Measurements from ENCODE around the gene TCEA3. TPM values are rescaled to one million over a fixed set of nuclear protein-coding genes. Genes with fewer than 3 reads are reported as not detected.
A peak's percentile ranks its signal among the peaks of the same experiment; 100 is the strongest.

The TCEA3 gene
- total RNA-seq, 1 experiment from 2014 or later: not detected

DNA sequence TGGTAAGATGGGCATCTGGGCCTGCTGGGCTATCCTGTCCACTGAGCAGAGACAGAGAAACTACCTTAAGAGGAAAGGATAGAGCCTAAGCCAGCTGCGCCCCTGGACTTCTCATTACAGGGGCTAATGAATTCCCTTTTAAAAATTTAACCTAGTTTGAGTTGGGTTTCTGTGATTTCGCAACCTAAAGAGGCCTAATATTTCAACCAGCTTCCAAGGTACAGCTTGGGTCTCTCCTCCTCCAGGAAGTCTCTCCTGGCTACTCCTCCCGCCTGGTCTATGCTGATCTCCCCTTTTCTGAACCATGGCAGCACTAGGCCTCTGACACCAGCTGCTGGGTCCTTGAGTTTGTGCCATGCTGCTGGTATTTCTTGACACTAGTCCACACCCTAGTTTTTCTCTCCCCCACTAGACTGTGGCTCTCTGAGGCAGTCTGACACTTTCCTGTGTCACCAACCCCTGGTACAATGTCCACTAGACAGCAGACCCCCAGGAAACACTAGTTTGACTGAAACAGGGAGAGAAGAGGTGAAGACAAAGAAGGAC lies 29.0 kb upstream of the TCEA3 start:
- no peak overlapping the region for H3K27ac ChIP-seq

DNA sequence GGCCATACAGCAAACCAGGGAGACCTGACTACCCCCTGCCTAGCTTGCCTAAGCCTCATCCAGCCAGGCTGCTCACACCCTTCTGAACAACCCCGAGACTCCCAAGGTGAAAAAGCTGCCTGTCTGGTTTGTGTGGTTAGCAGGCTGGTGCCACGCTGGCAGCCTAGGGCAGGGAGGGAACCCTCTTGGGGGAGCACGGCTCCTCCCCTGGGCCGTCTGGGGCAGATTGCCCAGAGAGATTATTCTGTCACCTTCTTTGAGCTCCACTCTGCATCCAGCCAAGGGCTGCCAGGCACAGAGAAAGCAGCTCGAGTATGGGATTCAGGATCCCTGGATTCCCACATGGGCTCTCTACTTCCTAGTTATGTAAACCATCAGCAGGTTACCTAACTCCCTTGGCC lies 27.5 kb upstream of the TCEA3 start:
- H3K4me3 ChIP-seq: no peak overlapping the region
- DNase-seq: no peak
- H3K27me3 ChIP-seq: no peaks in the 10 kb centered on the region
- H3K9me3 ChIP-seq (replicated peaks): no peaks in the 10 kb centered on the region
- H3K27ac ChIP-seq: no peak overlapping the region
- peaks cover 3% of the 10 kb centered on the region for H3K36me3 ChIP-seq
- H3K4me1 ChIP-seq: no peaks in the 10 kb centered on the region; the same call in 1 of the 2 replicates

More for the DNA sequence above, 29.0 kb upstream of the TCEA3 start:
- no peak for DNase-seq
- Histone ChIP-seq H3K27me3 (no peaks in the 10 kb centered on the region), H3K9me3 (replicated peaks) (no peaks in the 10 kb centered on the region), H3K36me3 (peaks cover 3% of the 10 kb centered on the region), H3K4me3 (no peak overlapping the region), H3K4me1 (no peaks in the 10 kb centered on the region)

DNA sequence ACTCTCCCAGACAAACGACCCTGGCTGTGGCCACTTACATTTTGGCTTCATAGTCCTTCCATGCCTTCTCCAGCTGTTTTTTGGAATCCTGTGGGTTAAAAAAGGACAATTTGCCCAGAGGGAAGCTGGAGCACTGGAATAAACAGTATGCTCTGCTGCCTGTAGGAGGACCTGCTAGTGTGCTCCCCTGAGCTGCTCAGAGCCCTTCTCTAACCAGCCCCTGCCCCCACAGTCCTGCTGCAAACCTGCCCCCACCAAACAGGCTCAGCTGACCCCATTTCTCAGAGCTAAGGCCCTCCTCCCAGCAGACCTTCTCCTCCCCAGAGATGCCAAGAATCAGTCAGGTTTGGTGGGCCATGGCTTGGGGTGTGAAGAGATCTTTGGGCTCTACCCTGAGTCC lies 26.9 kb upstream of the TCEA3 start:
- Histone ChIP-seq H3K9me3 (replicated peaks) (no peaks in the 10 kb centered on the region), H3K4me3 (no peak overlapping the region), H3K27me3 (no peaks in the 10 kb centered on the region), H3K36me3 (peaks cover 3% of the 10 kb centered on the region), H3K27ac (no peak overlapping the region), H3K4me1 (no peaks in the 10 kb centered on the region; the same call in 1 of the 2 replicates)
- no peak for DNase-seq

DNA sequence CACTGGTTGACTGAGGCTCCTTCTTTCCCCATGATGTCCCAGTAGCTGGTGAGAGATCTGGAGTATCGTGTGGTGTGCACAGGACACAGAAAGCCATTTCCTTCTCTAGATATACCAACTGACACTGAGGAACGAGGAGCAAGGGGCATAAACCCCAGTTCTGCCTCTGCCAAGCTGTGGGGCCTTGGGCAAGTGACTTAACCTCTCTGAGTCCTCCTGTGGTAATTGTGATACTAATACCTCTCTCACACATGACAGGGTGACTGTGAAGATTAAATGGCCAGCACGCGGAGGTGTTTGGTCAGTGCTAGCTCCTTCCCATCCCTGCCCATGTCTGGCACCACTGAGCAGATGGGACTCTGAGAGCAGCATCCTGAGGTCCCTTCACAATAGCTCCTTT lies 26.3 kb upstream of the TCEA3 start:
- no peaks in the 10 kb centered on the region; the same call in 1 of the 2 replicates for H3K4me1 ChIP-seq
- H3K9me3 ChIP-seq (replicated peaks): no peaks in the 10 kb centered on the region
- no peak for DNase-seq
- H3K27ac ChIP-seq: no peak overlapping the region
- H3K4me3 ChIP-seq: no peak overlapping the region
- no peaks in the 10 kb centered on the region for H3K27me3 ChIP-seq
- H3K36me3 ChIP-seq: peaks cover 3% of the 10 kb centered on the region

DNA sequence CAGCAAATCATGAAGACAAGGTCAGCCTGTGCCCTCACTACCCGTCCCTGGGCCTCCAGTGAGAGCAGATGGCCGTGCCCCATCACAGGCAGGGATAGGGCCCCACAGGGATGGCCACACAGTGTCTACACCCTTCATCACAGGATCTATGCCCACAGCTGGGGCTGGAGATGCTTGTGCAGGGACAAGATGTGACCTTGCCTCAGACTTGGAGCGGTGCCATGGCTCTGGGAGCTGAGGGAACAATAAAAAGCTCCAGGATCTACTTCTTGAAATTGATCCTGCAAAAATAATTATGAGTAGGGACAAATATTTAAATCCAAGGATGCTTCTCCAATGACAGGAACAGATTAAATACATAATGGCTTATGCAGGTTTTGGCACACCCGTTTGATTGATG lies 25.4 kb upstream of the TCEA3 start:
- H3K27me3 ChIP-seq: no peaks in the 10 kb centered on the region
- H3K4me1 ChIP-seq: no peaks in the 10 kb centered on the region; the same call in 1 of the 2 replicates
- H3K4me3 ChIP-seq: no peak overlapping the region
- DNase-seq: peak; percentile 44 to 54
- no peak overlapping the region for H3K27ac ChIP-seq
- peaks cover 3% of the 10 kb centered on the region for H3K36me3 ChIP-seq
- H3K9me3 ChIP-seq (replicated peaks): no peaks in the 10 kb centered on the region

DNA sequence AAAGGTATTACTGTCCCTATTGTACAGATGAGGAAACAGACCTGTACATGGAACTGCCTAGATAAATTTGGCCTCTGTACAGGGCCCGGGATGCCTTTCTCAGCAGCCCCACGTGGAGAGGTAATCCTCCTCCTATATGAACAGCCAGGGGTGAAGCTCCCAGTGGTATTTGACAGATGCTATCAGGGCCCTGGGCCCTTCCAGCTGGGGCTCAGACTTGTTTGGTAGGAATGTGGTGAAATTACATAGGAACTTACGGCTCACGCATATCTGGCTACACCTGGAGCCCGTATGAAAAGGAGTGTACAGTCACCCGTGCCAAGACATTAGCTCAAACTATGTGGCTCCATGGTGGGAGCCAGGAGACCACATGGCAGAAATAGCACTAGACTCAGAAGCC lies 24.8 kb upstream of the TCEA3 start:
- Histone ChIP-seq H3K27me3 (no peaks in the 10 kb centered on the region), H3K27ac (no peak overlapping the region), H3K4me1 (no peaks in the 10 kb centered on the region; the same call in 1 of the 2 replicates), H3K9me3 (replicated peaks) (no peaks in the 10 kb centered on the region), H3K4me3 (no peak overlapping the region), H3K36me3 (peaks cover 3% of the 10 kb centered on the region; the same call in 1 of the 2 replicates)
- DNase-seq: no peak

DNA sequence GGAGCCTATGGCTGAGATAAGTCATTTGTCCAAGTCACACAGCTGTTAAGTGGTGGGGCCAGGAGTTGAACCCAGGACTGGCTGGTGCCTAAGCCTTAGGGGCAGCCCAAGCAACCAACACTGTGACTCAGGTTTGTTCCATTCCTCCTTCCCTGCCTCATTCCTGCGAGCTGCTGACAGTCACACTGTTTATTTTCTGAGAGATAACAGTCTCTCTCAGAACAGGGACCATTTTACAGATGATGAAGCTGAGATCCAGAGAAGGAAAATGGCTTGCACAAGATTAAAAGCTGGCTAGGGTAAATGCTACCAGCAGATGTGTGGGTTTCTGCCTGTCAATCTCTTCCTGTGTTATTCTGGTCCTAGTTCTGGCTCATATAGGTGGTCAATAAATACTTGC lies 24.3 kb upstream of the TCEA3 start:
- Histone ChIP-seq H3K9me3 (replicated peaks) (no peaks in the 10 kb centered on the region), H3K27me3 (no peaks in the 10 kb centered on the region), H3K4me3 (no peak overlapping the region), H3K36me3 (peaks cover 3% of the 10 kb centered on the region; the same call in 1 of the 2 replicates), H3K4me1 (no peaks in the 10 kb centered on the region; the same call in 1 of the 2 replicates), H3K27ac (no peak overlapping the region)
- no peak for DNase-seq

DNA sequence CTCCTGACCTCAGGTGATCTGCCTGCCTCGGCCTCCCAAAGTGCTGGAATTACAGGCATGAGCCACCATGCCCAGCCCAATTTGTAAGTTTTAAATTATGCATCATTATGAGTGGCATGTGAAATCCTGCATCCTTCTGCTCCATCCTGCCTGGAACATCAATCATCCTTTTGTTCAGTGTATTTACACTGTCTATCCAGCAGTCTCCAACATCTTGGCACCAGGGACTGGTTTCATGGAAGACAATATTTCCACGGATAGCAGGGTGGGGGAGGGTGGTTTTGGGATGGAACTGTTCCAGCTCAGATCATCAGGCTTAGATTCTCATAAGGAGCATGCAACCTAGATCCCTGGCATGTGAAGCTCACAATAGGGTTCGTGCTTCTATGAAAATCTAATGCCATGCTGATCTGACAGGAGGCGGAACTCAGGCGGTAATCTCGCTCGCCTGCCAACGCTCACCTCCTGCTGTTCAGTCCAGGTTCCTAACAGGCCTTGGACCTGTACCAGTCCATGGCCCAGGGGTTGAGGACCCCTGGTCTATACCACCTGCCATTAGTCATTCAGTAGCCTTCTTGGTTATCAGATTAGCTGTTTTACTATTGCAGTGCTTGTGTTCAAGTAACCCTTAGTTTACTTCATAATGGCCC lies 22.2 kb upstream of the TCEA3 start:
- Histone ChIP-seq H3K4me1 (no peaks in the 10 kb centered on the region; the same call in 1 of the 2 replicates), H3K27ac (no peak overlapping the region), H3K27me3 (no peaks in the 10 kb centered on the region), H3K9me3 (replicated peaks) (no peaks in the 10 kb centered on the region), H3K36me3 (peaks cover 3% of the 10 kb centered on the region), H3K4me3 (no peak overlapping the region)
- DNase-seq: no peak

DNA sequence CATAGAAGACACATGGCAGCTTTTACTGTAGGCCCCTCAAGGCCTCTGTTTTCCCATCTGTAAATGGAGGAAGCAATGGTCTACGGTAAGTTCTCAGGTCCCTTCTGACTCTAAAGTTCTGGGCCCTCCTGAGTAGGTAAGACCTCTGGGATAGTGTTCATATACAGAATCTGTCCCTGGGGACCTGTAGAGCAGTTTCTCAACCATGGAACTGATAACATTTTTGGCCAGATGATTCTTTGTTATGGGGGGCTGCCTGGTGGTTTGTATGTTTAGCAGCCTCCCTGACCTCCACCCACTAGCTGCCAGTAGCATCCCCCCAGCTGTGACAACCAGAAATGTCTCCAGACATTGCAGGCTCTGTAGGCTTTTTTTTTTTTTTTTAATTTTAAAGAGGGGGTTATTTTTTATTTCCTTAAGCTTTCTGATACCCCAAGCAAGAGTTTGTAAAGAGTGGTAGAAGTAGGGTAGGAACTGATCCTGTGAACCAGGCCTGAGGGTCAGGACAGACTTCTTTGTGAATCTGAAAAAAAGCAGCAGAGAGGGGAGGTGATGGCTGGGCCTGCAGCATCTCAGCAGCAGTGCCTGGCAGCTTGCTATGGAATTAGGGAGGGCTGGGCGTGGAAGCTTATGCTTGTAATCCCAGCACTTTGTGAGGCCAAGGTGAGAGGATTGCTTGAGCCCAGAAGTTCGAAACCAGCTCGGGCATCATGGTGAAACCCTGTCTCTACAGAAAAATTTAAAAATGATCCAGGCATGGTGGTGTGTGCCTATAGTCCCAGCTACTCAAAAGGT lies 20.2 kb upstream of the TCEA3 start:
- Histone ChIP-seq H3K27ac (no peak overlapping the region), H3K4me3 (no peak overlapping the region), H3K9me3 (replicated peaks) (no peaks in the 10 kb centered on the region), H3K36me3 (no peaks in the 10 kb centered on the region; the same call in 1 of the 2 replicates), H3K27me3 (no peaks in the 10 kb centered on the region), H3K4me1 (no peaks in the 10 kb centered on the region; the same call in 1 of the 2 replicates)
- DNase-seq: no peak

DNA sequence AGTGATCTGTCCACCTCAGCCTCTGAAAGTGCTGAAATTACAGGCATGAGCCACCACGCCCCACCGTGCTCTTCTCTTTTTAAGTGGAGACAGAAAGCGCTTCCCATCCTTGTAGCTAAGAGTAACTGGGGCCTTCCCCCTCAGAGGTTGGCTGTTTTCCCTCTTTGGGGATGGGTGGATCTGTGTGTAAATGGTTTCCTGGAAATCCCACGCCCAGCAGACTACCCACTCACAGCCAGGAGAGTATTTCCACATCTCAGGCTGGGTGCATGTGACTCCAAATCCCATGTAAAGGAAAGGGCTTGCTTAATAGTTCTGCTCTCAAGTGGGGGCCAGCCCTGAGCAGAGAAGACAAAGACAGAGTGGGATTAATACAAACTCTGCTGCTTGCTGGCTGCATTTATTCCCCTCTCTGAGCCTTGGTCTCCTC lies 19.6 kb upstream of the TCEA3 start:
- H3K27ac ChIP-seq: no peak overlapping the region
- no peaks in the 10 kb centered on the region; the same call in 1 of the 2 replicates for H3K36me3 ChIP-seq
- H3K4me1 ChIP-seq: no peaks in the 10 kb centered on the region; the same call in 1 of the 2 replicates
- no peak for DNase-seq
- no peaks in the 10 kb centered on the region for H3K27me3 ChIP-seq
- H3K9me3 ChIP-seq (replicated peaks): no peaks in the 10 kb centered on the region
- H3K4me3 ChIP-seq: no peak overlapping the region

DNA sequence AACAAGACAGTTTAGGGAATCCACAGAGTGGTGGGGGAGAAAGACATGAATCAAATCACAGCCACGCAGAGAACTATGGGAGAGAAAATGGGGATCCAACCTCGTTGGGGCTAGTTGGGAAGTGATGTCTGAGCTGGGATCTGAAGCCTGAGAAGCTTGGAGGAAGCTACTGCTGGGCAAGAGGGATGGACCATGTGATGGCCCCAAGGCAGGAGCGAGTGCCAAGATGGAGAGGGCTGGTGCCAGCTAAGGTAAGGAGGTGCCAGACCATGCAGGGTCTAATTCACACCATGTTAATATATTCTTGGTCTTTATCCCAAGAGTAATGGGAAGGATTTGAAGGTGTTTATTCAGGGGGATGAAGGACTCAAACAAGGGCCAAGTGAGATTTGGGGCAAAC lies 18.2 kb upstream of the TCEA3 start:
- no peaks in the 10 kb centered on the region; the same call in 1 of the 2 replicates for H3K4me1 ChIP-seq
- H3K4me3 ChIP-seq: no peak overlapping the region
- H3K27ac ChIP-seq: no peak overlapping the region
- no peaks in the 10 kb centered on the region for H3K27me3 ChIP-seq
- H3K36me3 ChIP-seq: no peaks in the 10 kb centered on the region; the same call in none of the 2 replicates
- DNase-seq: no peak
- no peaks in the 10 kb centered on the region for H3K9me3 ChIP-seq (replicated peaks)

DNA sequence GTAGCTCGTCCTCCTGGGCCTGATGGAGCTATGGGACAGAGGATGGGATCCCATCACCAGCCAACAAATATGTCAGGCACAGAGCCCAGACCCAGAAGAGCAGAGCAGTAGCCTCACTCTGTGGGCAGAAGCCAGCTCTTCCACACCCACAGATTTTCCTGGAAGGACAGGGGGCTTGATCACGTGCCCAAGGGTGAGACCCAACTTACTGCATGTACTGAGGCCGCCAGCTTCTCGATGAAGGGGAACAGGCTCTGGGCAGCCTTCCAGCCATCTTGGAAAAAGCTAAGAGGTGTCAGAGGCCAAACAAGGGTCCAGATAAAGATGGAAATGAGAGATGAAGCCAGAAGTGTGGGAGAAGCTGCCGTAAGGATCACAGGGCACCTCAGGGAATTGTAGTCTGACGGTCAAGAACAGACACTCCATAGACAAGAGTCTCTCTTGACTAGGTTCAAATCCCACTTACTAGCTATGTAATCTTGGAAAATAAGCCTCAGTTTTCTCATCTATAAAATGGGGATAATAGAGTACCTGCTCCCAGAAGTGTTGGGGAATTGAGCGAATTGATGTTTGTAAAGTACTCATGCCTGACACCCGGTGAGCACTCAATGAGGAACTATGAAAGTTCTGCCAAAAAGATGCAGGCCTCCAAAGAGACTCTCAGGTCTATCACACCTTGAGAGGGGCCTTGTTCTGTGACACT lies 17.0 kb upstream of the TCEA3 start:
- DNase-seq: no peak
- Histone ChIP-seq H3K4me3 (no peak overlapping the region), H3K27me3 (no peaks in the 10 kb centered on the region), H3K27ac (no peak overlapping the region), H3K4me1 (no peaks in the 10 kb centered on the region), H3K36me3 (no peaks in the 10 kb centered on the region; the same call in none of the 2 replicates), H3K9me3 (replicated peaks) (no peaks in the 10 kb centered on the region)

DNA sequence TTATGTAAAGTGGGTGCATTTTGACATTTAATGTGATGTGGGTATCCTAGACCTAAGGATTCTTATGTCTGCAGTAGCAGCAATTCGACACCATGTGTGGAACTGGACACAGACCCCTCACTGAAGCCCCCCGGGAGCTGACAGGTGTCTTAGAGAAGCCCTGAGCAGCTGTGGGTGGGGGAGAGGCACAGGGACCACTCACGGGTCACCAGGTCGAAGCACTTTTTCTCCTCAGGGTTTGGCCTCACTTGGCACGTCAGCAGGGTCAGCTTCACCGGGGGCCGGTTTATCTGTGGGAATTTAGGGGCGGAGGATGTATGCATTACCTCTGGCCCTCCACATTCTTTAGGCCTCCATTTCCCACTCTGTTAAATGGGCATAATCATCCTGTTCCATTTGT lies 14.0 kb upstream of the TCEA3 start:
- Histone ChIP-seq H3K27ac (no peak overlapping the region), H3K36me3 (peaks cover 10% of the 10 kb centered on the region), H3K9me3 (replicated peaks) (no peaks in the 10 kb centered on the region), H3K4me3 (no peak overlapping the region), H3K4me1 (no peaks in the 10 kb centered on the region), H3K27me3 (no peaks in the 10 kb centered on the region)
- no peak for DNase-seq

DNA sequence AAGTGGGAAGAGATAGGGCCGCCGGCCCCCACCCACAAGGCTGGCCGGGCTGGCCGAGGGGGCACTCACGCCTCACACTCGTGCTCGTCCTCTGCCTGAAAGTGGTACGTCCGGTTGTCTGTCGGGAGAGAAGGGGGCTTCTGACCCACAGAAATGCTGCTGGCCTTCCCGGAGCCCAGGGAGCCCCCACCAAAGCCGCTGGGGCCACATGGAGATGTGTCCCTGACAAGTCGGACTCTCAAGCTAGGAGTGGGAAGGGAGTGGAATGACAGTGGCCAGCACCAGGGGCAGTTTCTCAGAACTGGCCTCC lies 12.8 kb upstream of the TCEA3 start:
- no peaks in the 10 kb centered on the region for H3K9me3 ChIP-seq (replicated peaks)
- H3K27ac ChIP-seq: no peak overlapping the region
- H3K36me3 ChIP-seq: peaks cover 10% of the 10 kb centered on the region
- no peak overlapping the region for H3K4me3 ChIP-seq
- no peak for DNase-seq
- H3K27me3 ChIP-seq: no peaks in the 10 kb centered on the region
- no peaks in the 10 kb centered on the region for H3K4me1 ChIP-seq

Data from SJCRH30 (cell line).